ENCODE measurements around the gene WDR62.

Gene WDR62

DNA sequence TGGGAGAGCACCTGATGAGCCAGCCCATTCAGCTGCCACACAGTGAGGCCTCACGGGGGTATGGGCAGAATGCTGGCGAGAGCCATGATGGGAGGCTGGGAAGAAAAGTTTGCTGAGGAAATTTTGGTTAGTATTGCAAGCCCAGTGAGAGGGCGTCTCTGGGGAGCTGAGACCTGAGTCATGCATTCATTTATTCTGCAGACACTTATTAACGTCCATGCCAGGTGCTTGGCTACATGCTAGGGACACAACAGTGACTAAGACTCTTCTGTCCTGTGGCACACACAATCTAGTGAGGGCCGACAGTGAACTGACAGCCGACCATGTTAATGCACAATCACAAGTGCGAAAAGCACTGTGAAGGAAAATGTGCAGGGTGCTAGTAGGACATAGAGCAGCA lies 27.2 kb downstream of the WDR62 start:
- no peak for DNase-seq

DNA sequence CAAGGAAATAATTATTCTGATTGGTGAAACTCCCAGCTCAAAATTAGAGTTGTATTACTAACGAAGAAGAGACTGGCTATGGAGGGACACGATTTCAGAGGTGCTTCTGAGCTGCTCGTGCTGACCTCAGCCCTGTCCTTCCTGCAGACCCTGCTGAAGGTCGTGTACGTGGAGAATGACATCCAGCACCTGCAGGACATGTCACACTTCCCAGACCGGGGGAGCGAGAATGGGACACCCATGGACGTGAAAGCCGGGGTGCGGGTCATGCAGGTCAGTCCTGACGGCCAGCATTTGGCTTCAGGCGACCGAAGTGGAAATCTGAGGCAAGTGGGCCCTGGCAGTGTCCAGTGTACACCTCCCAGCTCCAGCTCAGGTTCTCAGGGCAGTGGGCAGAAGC lies 28.2 kb downstream of the WDR62 start:
- no peak for DNase-seq

DNA sequence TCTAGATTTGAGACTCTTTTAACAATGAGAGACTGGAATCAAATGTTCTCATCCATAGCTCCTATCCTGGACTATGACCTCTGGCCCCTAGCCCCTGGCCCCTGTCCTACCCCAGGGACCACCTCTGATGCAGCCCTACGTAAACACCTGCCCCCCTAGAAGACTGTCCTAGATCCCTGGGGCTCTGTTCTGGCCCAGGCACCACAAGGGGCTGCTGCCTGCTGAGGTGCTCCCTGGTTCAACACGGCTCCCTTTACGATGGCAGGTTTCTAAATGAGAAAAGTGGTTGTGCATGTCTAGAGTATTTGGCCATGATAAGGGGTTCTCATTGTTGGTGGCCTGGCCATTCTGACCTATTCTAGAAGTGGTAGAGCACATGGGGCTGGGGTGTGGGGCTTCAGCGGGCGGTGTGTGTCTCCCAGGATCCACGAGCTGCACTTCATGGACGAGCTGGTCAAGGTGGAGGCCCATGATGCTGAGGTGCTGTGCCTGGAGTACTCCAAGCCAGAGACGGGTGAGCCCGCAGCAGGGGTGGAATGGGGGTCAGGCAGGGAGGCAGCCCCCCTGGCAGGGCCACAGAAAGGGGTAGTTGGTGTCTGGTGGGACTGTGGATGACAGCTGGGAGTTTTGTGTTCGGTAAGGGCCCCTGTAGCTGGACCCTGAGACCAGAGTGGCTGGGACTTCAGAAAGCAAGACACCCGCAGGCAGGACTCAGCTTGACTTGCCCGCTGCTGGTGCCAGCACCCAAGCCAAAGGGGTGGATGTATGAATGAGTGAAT lies 29.7 kb downstream of the WDR62 start:
- no peak for DNase-seq

- no peak for DNase-seq
These were observed 31.6 kb downstream of the WDR62 start for GRCh38 chr19:36086326-36086725.

DNA sequence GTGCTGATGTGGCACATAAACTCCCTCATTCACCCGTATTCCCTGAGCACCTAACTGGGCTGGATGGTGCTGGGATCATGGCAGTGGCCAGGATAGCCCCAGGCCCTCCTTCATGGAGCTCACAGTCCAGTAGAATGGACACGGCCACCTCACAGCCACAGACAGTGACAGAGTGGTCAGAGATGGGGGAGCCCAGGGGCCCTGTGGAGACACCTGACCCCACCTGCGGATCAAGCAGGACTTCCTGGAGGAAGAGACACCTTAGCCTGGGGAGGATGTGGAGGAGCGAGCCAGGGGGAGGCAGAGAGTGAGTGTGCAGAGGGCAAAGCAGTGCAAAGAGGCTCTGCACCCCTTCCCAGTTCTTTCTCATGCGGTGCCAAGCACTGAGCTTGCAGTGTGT lies 35.1 kb downstream of the WDR62 start:
- no peak for DNase-seq

GRCh38 chr19:36090910-36091695 lies 36.4 kb downstream of the WDR62 start:
- DNase-seq, result no peak

- DNase-seq, result no peak
These were observed 37.9 kb downstream of the WDR62 start for GRCh38 chr19:36092566-36092965.

DNA sequence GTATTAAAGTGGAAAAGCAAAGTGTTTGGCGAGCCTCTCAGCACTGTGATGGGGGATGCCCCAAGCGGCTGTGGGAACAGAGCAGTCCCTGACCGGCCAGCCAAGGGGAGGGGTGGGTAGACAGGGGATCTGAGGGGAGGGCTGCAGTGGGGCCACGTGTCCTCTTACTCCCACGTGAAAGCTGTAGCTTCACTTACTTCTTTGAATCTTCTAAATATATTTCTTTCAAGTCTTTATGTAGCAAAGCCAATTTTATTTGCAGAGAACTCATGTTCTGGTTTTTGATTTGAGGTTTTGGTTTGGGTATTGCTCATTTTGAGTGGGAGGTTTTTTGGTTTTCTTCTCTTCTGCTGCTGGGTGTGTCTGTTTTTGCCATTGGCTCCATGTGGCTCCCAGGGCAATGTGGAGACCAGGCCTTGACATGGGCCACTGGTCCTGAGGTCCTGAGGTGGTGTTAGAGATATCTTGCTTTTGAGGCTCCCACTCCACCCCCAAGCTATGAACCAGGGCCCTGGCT lies 38.5 kb downstream of the WDR62 start:
- DNase-seq, result no peak

- DNase-seq, result peak; percentile 51 to 62
These were observed 39.0 kb downstream of the WDR62 start for GRCh38 chr19:36093687-36094086.

DNA sequence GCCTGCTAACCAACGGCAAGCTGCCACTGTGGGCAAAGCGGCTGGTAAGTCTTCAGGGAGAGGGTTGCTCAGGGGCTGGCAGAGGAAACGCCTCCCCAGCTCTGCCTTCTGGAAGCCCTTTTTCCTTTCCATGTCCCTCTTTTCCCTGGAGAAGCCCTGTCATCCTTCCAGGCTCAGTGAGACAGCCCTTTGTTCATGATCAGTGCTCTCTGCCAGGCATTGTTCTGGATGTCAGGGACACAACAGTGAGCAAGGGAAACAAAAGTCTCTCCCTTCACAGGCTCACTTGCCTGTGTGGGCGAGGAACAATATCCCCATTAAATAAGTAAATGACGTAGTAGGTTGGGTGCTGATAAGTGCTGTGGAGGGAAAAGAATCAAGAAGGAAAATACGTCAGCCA lies 42.3 kb downstream of the WDR62 start:
- peak; percentile 85 to 93 for DNase-seq

GRCh38 chr19:36099166-36099785 lies 44.6 kb downstream of the WDR62 start:
- no peak for DNase-seq

DNA sequence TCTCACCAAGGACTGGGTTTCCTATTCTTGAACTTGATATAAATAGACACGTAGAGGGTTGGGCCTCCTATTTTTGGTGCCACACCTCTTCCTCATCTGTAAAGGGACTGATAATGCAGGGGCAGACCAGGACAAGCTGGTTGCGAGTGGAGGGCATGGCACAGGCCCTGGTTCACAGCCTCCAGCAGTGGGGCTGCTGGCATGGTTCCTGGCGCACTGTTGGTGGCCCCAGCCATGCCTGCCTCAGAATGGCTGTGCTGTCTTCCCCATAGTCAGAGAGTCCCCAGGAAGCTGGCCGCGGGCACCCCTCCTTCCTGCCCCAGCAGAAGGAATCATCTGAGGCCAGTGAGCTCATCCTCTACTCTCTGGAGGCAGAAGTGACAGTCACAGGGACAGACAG lies 45.8 kb downstream of the WDR62 start:
- DNase-seq, result no peak

GRCh38 chr19:36101550-36102327 lies 47.0 kb downstream of the WDR62 start:
- no peak for DNase-seq

GRCh38 chr19:36103040-36103626 lies 48.4 kb downstream of the WDR62 start:
- no peak for DNase-seq

DNA sequence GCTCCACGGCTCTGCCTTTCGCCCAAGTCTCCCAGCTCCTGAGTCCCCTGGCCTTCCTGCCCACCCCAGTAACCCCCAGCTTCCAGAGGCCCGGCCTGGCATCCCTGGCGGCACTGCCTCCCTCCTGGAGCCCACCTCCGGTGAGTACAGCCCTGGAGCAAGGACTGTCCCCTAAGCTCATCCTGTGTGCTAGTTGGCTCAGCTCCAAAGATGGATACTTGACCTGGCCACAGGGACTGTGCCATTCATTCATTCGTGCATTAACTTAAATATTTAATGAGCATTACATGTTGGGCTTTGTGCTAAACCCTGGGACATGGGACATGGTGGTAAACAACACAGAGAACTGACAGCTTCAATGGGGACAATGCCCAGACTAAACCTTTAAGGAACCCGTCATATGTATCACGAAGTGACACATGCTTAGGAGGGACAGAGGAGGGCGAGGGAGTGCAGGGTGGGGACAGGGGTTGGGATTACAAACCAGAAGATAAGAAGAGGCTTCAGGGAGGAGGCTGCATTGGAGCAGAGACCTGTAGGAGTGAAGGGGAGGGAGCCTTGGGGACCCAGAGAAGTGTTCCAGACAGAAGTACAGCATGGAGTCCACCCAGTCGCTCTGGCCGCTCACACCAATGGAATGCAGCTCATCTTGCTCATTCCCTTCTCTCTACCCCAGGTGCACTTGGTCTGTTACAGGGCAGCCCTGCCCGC lies 49.3 kb downstream of the WDR62 start:
- DNase-seq, result no peak

- no peak for DNase-seq
These were observed 51.7 kb downstream of the WDR62 start for GRCh38 chr19:36106441-36106840.

GRCh38 chr19:36106991-36107390 lies 52.3 kb downstream of the WDR62 start:
- no peak for DNase-seq

GRCh38 chr19:36108684-36109083 lies 54.0 kb downstream of the WDR62 start:
- DNase-seq, result no peak

DNA sequence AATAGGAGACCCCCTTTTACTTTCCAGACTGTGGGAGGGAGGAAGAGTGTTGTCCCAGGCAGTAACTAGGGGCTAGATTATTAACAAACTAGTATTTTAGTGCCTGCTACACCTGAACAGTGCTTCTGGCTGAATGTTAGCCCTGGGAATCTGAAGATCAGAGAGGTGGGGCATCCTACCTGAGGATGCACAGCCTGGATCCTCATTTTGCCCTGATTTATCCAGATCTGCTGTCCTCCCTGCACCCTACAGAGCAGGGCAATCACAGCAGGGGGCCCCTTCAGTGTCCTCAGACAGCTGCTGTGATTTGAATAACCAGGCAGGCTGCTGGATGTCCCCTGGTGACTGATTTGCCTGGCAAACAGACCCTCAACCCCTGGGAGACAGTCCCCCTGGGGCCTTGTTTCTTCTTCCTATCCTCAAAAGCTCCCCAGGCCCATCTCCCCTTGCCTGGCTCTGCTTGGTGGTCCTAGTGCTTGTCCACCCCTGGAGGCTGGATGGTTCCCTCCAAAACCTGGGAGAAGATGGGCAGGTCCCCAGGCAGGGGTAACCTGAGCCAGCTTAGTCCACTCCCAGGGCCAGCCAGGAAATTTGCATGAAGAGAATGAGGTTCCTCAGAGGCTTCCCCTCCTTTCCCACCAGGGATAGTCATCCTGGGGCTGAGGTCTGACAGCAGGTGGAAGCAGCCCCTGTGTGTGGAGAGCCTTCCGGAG lies 55.9 kb downstream of the WDR62 start, which contains the start of gene OVOL3:
OVOL3 (plus strand) TSS at position 657 of the 713 bp plus-strand sequence. CDS start 60 bp downstream, outside the sequence.
- no peak for DNase-seq

DNA sequence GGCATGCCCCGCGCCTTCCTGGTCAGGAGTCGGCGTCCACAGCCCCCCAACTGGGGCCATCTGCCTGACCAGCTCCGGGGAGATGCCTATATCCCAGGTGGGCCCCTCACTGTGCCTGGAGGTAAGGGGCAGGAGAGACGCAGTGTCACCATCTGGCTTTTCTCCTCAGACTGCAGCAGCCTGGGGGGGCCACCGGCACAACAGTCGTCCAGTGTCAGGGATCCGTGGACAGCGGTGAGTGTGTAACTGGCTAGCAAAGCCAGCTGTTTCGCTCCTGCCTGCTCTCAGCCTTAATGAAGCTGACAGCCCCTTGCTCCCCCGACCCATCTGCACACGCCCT lies 56.5 kb downstream of the WDR62 start:
- no peak for DNase-seq

DNA sequence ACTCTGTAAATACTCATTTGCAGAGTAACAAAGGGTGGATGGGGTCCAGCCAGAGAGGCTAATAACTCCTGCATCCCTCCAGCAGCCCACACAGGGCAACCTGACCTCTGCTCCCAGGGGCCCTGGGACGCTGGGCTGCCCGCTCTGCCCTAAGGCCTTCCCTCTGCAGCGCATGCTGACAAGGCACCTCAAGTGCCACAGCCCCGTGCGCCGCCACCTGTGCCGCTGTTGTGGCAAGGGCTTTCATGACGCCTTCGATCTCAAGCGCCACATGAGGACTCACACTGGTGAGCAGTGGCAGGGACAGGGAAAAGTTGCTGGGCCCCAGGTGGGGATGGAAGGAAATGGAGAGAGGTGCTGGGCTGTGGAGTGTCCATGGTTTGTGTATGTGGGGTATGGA lies 58.0 kb downstream of the WDR62 start:
- DNase-seq, result no peak
